GM12892 (cell line): ENCODE results near the gene CMIP.

Experiments used
- POLR2A ChIP-seq: IDR thresholded peaks from 2 replicates; pipeline ENCODE4 v1.6.1; 2011; ENCODE audit warnings: low read depth, low read length, control low read depth
- POLR2AphosphoS5 ChIP-seq: IDR thresholded peaks from 2 replicates; pipeline ENCODE4 v1.6.1; 2011; ENCODE audit warnings: low read depth, low read length, control low read depth
- TAF1 ChIP-seq: IDR thresholded peaks from 2 replicates; pipeline ENCODE4 v1.6.1; 2011; ENCODE audit warnings: low read depth, mild to moderate bottlenecking, control low read depth, low read length, borderline replicate concordance

- TF ChIP-seq TAF1 (no peak), POLR2A (no peak), POLR2AphosphoS5 (no peak)
Measured at GRCh38 chr16:81627024-81627423, 182.4 kb downstream of the CMIP start.
